Spleen (tissue), 11 donors: ENCODE results near the gene HSF4. TPM values are rescaled to one million over a fixed set of nuclear protein-coding genes. Genes with fewer than 3 reads are reported as not detected.

Source experiments
- DNase-seq: peaks from one replicate; pipeline ENCODE4 v3.0.0-alpha.2; 2020
- H3K27ac ChIP-seq, 8 donors: fragments of 200-600 bp; sonication (generic) in 7 of 8; 1 replicate in 4 of 8; 2 replicates in 4 of 8; pipeline versions ENCODE4 v1.5.0 to v1.8.0; 2016 to 2021; ENCODE audit warnings: inconsistent platforms in 4 of 8, mild to moderate bottlenecking in 4 of 8, moderate library complexity in 1 of 8
- H3K27me3 ChIP-seq, 7 donors: fragments of 200-600 bp; sonication (generic) in 6 of 7; replicated peaks in 1 of 7; 1 replicate in 4 of 7; 2 replicates in 3 of 7; pipeline versions ENCODE4 v1.5.0 to v1.8.0; 2016 to 2021; ENCODE audit warnings: inconsistent platforms in 3 of 7, mild to moderate bottlenecking in 1 of 7
- H3K36me3 ChIP-seq, 6 donors: fragments of 200-600 bp; sonication (generic) in 5 of 6; 1 replicate in 4 of 6; 2 replicates in 2 of 6; pipeline versions ENCODE4 v1.5.0 to v1.8.0; 2016 to 2021; ENCODE audit warnings: inconsistent platforms in 2 of 6
- H3K4me1 ChIP-seq, 6 donors: fragments of 200-600 bp; sonication (generic) in 5 of 6; 1 replicate in 3 of 6; 2 replicates in 3 of 6; pipeline versions ENCODE4 v1.5.0 to v1.8.0; 2016 to 2021; ENCODE audit warnings: inconsistent platforms in 3 of 6
- H3K4me3 ChIP-seq, 8 donors: fragments of 200-600 bp; sonication (generic) in 7 of 8; 1 replicate in 4 of 8; 2 replicates in 4 of 8; pipeline versions ENCODE4 v1.5.0 to v1.8.0; 2016 to 2021; ENCODE audit warnings: inconsistent platforms in 4 of 8, mild to moderate bottlenecking in 4 of 8, moderate library complexity in 2 of 8
- H3K9me3 ChIP-seq, 8 donors: fragments of 200-600 bp; sonication (generic) in 7 of 8; 1 replicate in 4 of 8; 2 replicates in 4 of 8; pipeline versions ENCODE4 v1.5.0 to v1.8.0; 2016 to 2021; ENCODE audit warnings: inconsistent platforms in 4 of 8
- CTCF ChIP-seq, 11 experiments: fragments of 200-600 bp in 7 of 11; fragments of 450-650 bp in 4 of 11; sonication (generic) in 4 of 11; IDR thresholded peaks in 8 of 11; conservative IDR thresholded peaks in 3 of 11; 1 replicate in 7 of 11; 2 replicates in 4 of 11; pipeline versions ENCODE4 v1.4.0 to v1.8.0; 2016 to 2021; ENCODE audit warnings: antibody characterized with exemption in 11 of 11, inconsistent platforms in 4 of 11, mild to moderate bottlenecking in 1 of 11
- POLR2A ChIP-seq, 3 donors: fragments of 450-650 bp; IDR thresholded peaks; one replicate each; pipeline ENCODE4 v1.5.1; 2017; ENCODE audit warnings: antibody characterized with exemption in 3 of 3, mild to moderate bottlenecking in 1 of 3
- POLR2AphosphoS5 ChIP-seq, 3 donors: sonication (generic); formaldehyde crosslinking; IDR thresholded peaks; one replicate each; pipeline ENCODE4 v1.5.1; 2017; ENCODE audit warnings: antibody characterized with exemption in 3 of 3
- WGBS, 5 donors: extraction: QIAGEN DNeasy Blood & Tissue Kit in 3 of 5; methylation state at CpG; one replicate each; pipeline versions ENCODE4 v1.1.5 to v1.1.7; 2013 to 2018; 5-methylcytosine and 5-hydroxymethylcytosine counted together
- intact Hi-C: fragments of 100-400 bp; cut with DNase I; formaldehyde crosslinking; loops from one replicate; pipeline ENCODE4 v1.15.0; 2023; ENCODE audit warnings: low total_unique reads
- polyA plus RNA-seq, 3 donors: library from polyadenylated mRNA; stranded (reverse); fragments of 200-250 nt; gene quantifications; one replicate each; pipeline ENCODE4 v1.2.1, GENCODE V29; 2013
- total RNA-seq, 7 donors: library from RNA; depleted of rRNA in 3 of 7; stranded (reverse); fragments of >200 nt in 3 of 7; fragmentation: NEBNext Ultra II Directional in 4 of 7; extraction: Animal tissue kit (Norgen Biotek cat#: 25700) in 4 of 7; gene quantifications; one replicate each; pipeline versions ENCODE4 v1.1.0 to v1.2.1, GENCODE V29; 2016 to 2021
- donor health status: healthy with polysubstance abuse.
- donor health status: DM: no; HTN: no; CAD: no; lungs with moderate emphysema.
- donor health status: DM: no; HTN: no; CAD: no.
- donor health status: Bipolar disorder and iron deficiency.
- donor health status: healthy.
- donor health status: DM: no; HTN: no; CAD: no.
- donor health status: DM: yes; HTN: yes; CAD: no.

HSF4 gene
- total and polyA plus RNA-seq, 10 donors: 11.5 to 43.7 (median 20.3) TPM

- intact Hi-C loops: no loop called here
- H3K36me3 ChIP-seq: peaks cover 0 to 90% (median 72%) of the 10 kb centered on the region in 6 donors
- TF ChIP-seq CTCF (IDR thresholded peaks at IDR 0.05 in 8 of 11, conservative IDR thresholded peaks at IDR 0.05 in 3 of 11): no peak
- TF ChIP-seq POLR2A (IDR thresholded peaks at IDR 0.05): no peak
- TF ChIP-seq POLR2AphosphoS5 (IDR thresholded peaks at IDR 0.05): no peak
- no peaks in the 10 kb centered on the region for H3K9me3 ChIP-seq
- H3K4me1 ChIP-seq: peaks cover 19 to 73% (median 39%) of the 10 kb centered on the region in 6 donors
- H3K27me3 ChIP-seq: no peaks in the 10 kb centered on the region
- H3K27ac ChIP-seq: no peak overlapping the region
- DNase-seq: no peak
- H3K4me3 ChIP-seq: no peak overlapping the region
- WGBS, 5 donors: 80 to 100% (median 96%) methylated on average over 1 of the region's 1 CpG
Measured at GRCh38 chr16:67196881-67197280, 32.3 kb downstream of the HSF4 start.

GRCh38 chr16:67197704-67198103, 33.2 kb downstream of the HSF4 start:
- no peak overlapping the region for H3K4me3 ChIP-seq
- no peak for TF ChIP-seq CTCF (IDR thresholded peaks at IDR 0.05 in 8 of 11, conservative IDR thresholded peaks at IDR 0.05 in 3 of 11)
- no peak for DNase-seq
- peaks cover 0 to 98% (median 80%) of the 10 kb centered on the region in 6 donors for H3K36me3 ChIP-seq
- no peaks in the 10 kb centered on the region for H3K9me3 ChIP-seq
- intact Hi-C loops: no loop called here
- H3K27me3 ChIP-seq: no peaks in the 10 kb centered on the region
- peaks cover 15 to 67% (median 35%) of the 10 kb centered on the region in 6 donors for H3K4me1 ChIP-seq
- WGBS, 5 donors: 72 to 85% (median 79%) methylated on average over 5 to 6 of the region's 6 CpGs
- H3K27ac ChIP-seq: peak overlapping the region in 2 of 8 donors; percentile 21 to 33

GRCh38 chr16:67198238-67198734, 33.7 kb downstream of the HSF4 start:
- peaks cover 10 to 61% (median 29%) of the 10 kb centered on the region in 6 donors for H3K4me1 ChIP-seq
- 58 to 77% (median 68%) methylated on average over 8 to 12 of the region's 12 CpGs for WGBS, 5 donors
- intact Hi-C loops: no loop called here
- DNase-seq: no peak
- H3K9me3 ChIP-seq: no peaks in the 10 kb centered on the region
- no peak overlapping the region for H3K4me3 ChIP-seq
- peaks cover 0 to 100% (median 86%) of the 10 kb centered on the region in 6 donors for H3K36me3 ChIP-seq
- no peaks in the 10 kb centered on the region for H3K27me3 ChIP-seq
- H3K27ac ChIP-seq: peak overlapping the region in 2 of 8 donors; percentile 21 to 33
- TF ChIP-seq POLR2AphosphoS5 (IDR thresholded peaks at IDR 0.05) (peak in 2 of 3 donors; percentile 59 to 71), POLR2A (IDR thresholded peaks at IDR 0.05) (no peak), CTCF (IDR thresholded peaks at IDR 0.05 in 8 of 11, conservative IDR thresholded peaks at IDR 0.05 in 3 of 11) (peak in 9 of 11 experiments; percentile 15 to 68 (median 55))

DNA sequence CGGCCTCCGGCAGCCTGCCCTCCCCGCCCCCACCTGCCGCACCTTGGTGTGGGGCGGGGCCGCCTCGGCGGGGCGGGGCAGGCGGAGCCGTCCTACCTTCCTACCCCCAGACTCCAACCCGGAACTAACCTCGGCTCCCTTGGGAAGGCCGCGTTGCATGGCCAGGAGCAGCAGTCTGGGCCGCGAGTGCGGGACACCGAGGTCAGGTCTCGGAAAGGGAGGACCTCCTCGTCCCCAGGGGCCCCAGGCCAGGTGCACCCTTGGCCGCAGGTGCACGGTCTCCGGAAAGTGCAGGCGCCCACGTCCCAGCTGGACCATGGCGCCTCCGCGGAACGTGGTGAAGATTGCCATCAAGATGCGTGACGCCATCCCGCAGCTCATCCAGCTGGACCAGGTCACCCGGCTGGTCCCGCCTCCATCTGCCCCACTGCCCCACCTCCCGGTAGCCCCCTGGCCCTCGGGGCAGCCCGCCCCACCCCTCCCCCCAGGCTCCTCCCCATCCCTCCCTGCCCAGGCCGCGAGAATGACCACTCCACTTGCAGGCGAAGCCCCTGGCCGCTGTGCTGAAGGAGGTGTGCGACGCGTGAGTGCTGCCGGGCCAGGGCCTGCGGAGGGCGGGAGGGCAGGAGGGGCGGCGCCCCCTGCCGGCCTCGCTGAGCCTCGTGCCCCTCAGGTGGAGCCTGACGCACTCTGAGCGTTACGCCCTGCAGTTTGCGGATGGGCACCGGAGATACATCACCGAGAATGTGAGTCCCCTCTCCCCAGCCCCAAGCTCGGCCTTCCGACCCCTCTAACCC, 34.7 kb downstream of the HSF4 start, which contains the start of gene ELMO3:
Gene ELMO3 (plus strand): TSS at position 121 of the 797 bp plus-strand sequence. CDS start 196 bp downstream, at position 317.
- intact Hi-C loops: no loop called here
- TF ChIP-seq POLR2AphosphoS5 (IDR thresholded peaks at IDR 0.05) (peak in 2 of 3 donors; percentile 45 to 63), CTCF (IDR thresholded peaks at IDR 0.05 in 8 of 11, conservative IDR thresholded peaks at IDR 0.05 in 3 of 11) (peak in 3 of 11 experiments; percentile 13 to 34 (median 22)), POLR2A (IDR thresholded peaks at IDR 0.05) (no peak)
- Histone ChIP-seq H3K4me3 (peak within 1 kb of the TSS in 1 of 8 donors; percentile 4), H3K9me3 (no peaks in the 10 kb centered on the region), H3K27ac (peak within 1 kb of the TSS in 2 of 8 donors; percentile 21 to 33), H3K4me1 (peaks cover under 1 to 58% (median 20%) of the 10 kb centered on the region in 6 donors), H3K36me3 (peaks cover 0 to 100% (median 90%) of the 10 kb centered on the region in 6 donors), H3K27me3 (no peaks in the 10 kb centered on the region)
- DNase-seq: no peak
- 68 to 87% (median 83%) methylated on average over 42 to 61 of the region's 61 CpGs for WGBS, 5 donors
